Sigmoid colon (tissue), 3 donors: ENCODE data around the gene C17orf67.

ENCODE experiments used
- CTCF ChIP-seq, 4 experiments: fragments of 450-650 bp in 3 of 4; fragments of 200-600 bp in 1 of 4; IDR thresholded peaks; one replicate each; pipeline ENCODE4 v1.5.1; 2016 to 2019; ENCODE audit warnings: antibody characterized with exemption in 4 of 4, mild to moderate bottlenecking in 3 of 4, moderate library complexity in 2 of 4
- POLR2A ChIP-seq, 2 donors: fragments of 450-650 bp; IDR thresholded peaks; one replicate each; pipeline ENCODE4 v1.6.1; 2016; ENCODE audit warnings: antibody characterized with exemption in 2 of 2, mild to moderate bottlenecking in 2 of 2, moderate library complexity in 2 of 2

GRCh38 chr17:56795221-56795865 is 38.4 kb downstream of the C17orf67 start:
- TF ChIP-seq CTCF (IDR thresholded peaks at IDR 0.05) (no peak), POLR2A (IDR thresholded peaks at IDR 0.05) (no peak)
